HT1080 (cell line): ENCODE measurements around the gene WDR70. TPM values are rescaled to one million over a fixed set of nuclear protein-coding genes. Genes with fewer than 3 reads are reported as not detected.
"Not testable (repeated sequence)": the region's sequence is repeated elsewhere in the genome, so short reads cannot be mapped to it uniquely, and the experiment has no call there.

Source experiments
- DNase-seq: peaks from one replicate; pipeline ENCODE4 v3.0.0-alpha.2; 2015; ENCODE audit warnings: low read depth
- total RNA-seq: library from RNA; depleted of rRNA; stranded (reverse); fragments of >200 nt; shearing (Covaris generic); gene quantifications from 2 replicates; pipeline ENCODE4 v1.2.3, GENCODE V29; 2014

The WDR70 gene
- total RNA-seq, 1 experiment from 2014 or later = 29.4 TPM

GRCh38 chr5:37679326-37679725 lies 300.2 kb downstream of the WDR70 start:
- DNase-seq = not testable (repeated sequence)

- DNase-seq = peak; percentile 14
Measured at GRCh38 chr5:37679903-37680302, 300.8 kb downstream of the WDR70 start.

GRCh38 chr5:37683072-37683471 lies 304.0 kb downstream of the WDR70 start:
- DNase-seq = no peak

GRCh38 chr5:37685211-37685610 lies 306.1 kb downstream of the WDR70 start:
- DNase-seq = no peak

DNA sequence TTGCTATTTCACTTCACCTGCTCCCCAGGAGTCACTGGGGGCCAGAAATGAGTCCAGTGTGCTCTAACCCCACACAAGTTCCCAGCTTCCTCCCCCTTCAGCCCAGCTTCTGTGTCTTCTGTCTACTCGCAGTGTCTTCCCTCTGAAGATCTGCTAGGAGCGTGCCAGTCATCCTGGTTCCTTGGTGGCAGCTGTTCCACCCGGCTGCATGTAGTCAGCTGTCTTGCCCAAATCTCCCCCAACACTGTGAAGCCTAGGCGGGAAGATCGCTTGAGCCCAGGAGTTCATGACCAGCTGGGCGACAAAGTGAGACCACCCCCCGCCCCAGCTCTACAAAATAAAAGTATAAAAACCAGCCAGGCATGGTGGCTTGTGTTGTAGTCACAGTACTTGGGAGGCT lies 306.7 kb downstream of the WDR70 start:
- no peak for DNase-seq

DNA sequence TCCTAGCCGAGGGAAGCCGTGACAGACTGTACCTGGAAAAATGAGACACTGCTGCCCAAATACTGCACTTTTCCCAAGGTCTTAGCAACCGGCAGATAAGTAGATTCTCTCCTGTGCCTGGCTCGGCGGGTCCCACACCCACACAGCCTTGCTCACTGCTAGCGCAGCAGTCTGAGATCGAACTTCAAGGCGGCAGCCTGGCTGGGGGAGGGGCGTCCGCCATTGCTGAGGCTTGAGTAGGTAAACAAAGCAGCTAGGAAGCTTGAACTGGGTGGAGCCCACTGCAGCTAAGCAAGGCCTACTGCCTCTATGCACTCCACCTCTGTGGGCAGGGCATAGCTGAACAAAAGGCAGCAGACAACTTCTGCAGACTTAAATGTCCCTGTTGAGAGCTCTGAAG lies 309.8 kb downstream of the WDR70 start:
- not testable (repeated sequence) for DNase-seq

GRCh38 chr5:37694333-37694732 lies 315.2 kb downstream of the WDR70 start:
- not testable (repeated sequence) for DNase-seq

GRCh38 chr5:37694867-37695266 lies 315.7 kb downstream of the WDR70 start:
- no peak for DNase-seq

- DNase-seq = no peak
Measured at GRCh38 chr5:37695647-37696046, 316.5 kb downstream of the WDR70 start.

DNA sequence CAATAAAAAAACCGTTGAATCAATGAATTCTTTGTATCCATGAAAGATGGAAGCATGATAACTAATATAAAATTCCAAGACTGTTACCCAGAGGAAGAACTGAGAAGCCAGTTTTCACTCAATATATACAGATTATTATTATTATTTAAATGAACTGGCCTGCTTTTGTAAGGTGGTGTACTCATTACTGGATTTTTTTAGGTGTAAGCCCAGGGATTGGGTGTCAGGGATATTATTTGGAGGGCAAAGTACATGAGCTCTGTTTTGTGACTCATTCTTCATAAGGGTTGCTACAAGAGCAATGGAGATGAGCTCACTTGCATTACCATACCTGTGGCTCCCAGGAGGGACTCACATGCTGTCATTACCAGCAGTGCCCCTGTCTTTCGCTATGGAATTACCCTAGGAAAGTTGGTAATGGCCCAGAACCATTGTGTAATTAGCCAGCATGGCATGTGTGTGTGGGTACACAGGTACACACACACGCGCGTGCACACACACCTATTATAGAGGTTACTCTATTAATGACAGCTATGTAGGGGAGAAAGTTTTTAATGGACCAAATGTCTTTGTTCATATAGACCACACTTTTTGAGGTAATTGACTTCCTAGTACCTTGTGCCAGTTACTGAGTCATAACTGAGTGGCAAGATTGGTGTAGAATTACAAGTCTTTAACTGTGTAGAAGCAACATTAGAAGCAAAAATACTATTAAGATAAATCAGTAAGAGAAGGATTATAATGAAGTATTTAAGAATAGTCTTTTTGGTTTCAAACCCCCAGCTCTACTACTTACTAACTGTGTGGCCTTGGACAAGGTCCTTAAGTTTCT lies 317.3 kb downstream of the WDR70 start:
- peak; percentile 82 for DNase-seq

- DNase-seq = no peak
Measured at GRCh38 chr5:37701868-37702267, 322.8 kb downstream of the WDR70 start.

- DNase-seq = no peak
Measured at GRCh38 chr5:37703841-37704241, 324.7 kb downstream of the WDR70 start.

GRCh38 chr5:37704406-37704805 lies 325.3 kb downstream of the WDR70 start:
- DNase-seq = no peak

GRCh38 chr5:37709020-37709419 lies 329.9 kb downstream of the WDR70 start:
- no peak for DNase-seq

DNA sequence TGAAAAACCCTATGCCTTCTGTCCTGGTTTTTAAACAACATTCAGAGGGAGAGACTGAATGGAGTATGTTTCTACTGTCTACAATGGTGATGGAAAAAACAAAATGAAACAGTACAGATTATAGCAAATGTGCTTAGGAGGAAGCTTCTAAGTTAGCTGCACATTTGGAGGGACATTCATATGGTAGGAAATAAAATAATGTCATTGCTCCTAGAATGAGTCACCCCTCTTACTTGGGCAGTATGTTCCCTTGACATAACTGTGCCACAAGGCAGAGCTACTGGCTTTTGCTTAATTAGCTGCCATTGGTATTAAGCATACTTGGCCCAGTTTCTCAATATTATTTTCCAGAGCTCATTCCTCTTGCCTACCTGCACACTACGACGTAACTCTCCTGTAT lies 331.8 kb downstream of the WDR70 start:
- peak; percentile 21 for DNase-seq

DNA sequence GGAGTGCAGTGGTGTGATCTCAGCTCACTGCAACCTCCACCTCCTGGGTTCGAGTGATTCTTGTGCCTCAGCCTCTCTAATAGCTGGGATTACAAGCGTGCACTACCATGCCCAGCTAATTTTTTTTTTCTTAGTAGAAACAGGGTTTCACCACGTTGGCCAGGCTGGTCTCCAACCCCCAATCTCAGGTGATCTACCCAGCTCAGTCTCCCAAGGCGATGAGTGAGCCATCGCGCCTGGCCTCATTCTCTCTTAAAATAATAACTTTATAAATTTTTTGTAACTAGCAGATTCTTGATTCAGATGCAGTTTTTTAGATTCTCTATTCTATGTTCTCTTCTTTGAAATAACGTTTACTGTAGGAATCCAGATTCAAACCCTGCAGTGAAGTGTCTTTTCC lies 333.6 kb downstream of the WDR70 start:
- no peak for DNase-seq

GRCh38 chr5:37714756-37715155 lies 335.6 kb downstream of the WDR70 start:
- DNase-seq = no peak

- peak; percentile 81 for DNase-seq
Measured at GRCh38 chr5:37715361-37715760, 336.2 kb downstream of the WDR70 start.

- no peak for DNase-seq
Measured at GRCh38 chr5:37715992-37716391, 336.9 kb downstream of the WDR70 start.

- no peak for DNase-seq
Measured at GRCh38 chr5:37716405-37716804, 337.3 kb downstream of the WDR70 start.

DNA sequence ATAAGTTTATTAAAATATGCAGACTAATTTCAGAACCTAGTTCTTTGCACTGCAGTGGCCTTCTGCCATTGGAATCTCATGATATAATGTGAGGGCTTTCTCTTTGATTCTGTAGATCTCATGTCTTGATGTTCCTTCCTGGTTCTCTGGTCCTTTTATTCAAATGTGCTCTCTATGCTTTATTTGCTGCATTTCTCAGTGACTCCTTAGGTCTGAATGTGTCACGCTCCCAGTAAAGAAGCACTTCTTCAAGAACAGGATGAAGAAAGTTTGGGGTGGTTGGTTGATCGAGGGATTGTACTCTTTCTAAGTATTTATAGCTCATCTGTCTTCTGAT lies 338.1 kb downstream of the WDR70 start:
- DNase-seq = no peak

DNA sequence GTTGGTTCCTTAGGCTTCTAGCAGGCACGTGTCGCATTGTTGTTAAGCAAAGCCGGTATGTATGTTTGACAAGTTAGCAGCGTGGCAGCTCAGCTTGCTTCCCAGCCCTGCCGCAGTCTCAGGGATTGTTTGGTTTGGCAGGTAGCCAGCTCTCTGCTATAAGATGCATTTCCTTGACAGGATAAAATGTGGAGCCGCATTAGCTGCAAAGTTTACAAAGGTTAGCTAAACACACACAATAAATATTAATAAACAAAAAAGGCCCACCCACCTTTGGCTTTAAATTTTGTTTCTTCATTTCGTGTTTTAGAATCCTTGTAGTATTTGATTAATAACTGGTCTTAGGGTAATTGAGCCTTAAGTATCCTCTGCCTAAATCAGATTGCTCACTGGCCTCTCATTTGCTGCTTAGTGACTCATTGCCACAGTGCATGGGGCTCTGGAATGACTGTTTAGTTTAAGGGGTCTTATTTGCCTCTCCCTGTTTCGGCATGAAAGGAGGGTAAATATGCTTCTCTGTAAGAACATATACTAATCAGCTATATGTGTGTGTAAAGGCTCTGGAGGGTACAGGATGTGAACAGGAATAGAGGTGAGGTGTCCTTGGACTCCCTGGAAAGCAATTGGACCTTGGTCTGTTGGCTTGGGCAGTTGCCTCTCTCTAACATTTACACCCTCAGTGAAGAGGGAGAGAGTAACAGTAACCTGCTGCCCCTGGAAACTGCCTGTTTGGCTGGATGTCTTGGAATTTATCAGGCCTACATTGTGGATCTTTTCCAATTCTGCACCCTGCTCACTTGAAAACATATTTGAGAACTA lies 338.7 kb downstream of the WDR70 start:
- DNase-seq = peak; percentile 93

GRCh38 chr5:37720550-37720952 lies 341.4 kb downstream of the WDR70 start:
- no peak for DNase-seq
